Effector memory CD4-positive, alpha-beta T cell (primary cell): ENCODE data around the gene PCNA.
"Not testable (repeated sequence)": the region's sequence is repeated elsewhere in the genome, so short reads cannot be mapped to it uniquely, and the experiment has no call there.

Experiments
- DNase-seq, 3 donors: peaks; one replicate each; pipeline ENCODE4 v3.0.0-alpha.2; 2020
- H3K27ac ChIP-seq: 2 replicates; pipeline ENCODE4 v1.7.0; 2013; ENCODE audit warnings: mild to moderate bottlenecking, low read length, moderate library complexity; ENCODE audit not compliant: insufficient read depth, poor library complexity, severe bottlenecking
- H3K27me3 ChIP-seq: replicated peaks from 2 replicates; pipeline ENCODE4 v1.7.0; 2013; ENCODE audit warnings: mild to moderate bottlenecking, low read length; ENCODE audit not compliant: insufficient read depth, control insufficient read depth, poor library complexity, severe bottlenecking
- H3K36me3 ChIP-seq: 2 replicates; pipeline ENCODE4 v1.7.0; 2013; ENCODE audit warnings: mild to moderate bottlenecking, low read length, moderate library complexity; ENCODE audit not compliant: control insufficient read depth, insufficient read depth
- H3K4me1 ChIP-seq: 2 replicates; pipeline ENCODE4 v1.7.0; 2013; ENCODE audit warnings: low read length, mild to moderate bottlenecking; ENCODE audit not compliant: control insufficient read depth, insufficient read depth, poor library complexity, severe bottlenecking
- H3K4me3 ChIP-seq: 2 replicates; pipeline ENCODE4 v1.7.0; 2013; ENCODE audit warnings: low read length, low read depth, mild to moderate bottlenecking; ENCODE audit not compliant: insufficient read depth, poor library complexity, severe bottlenecking
- H3K9me3 ChIP-seq: 2 replicates; pipeline ENCODE4 v1.7.0; 2013; ENCODE audit warnings: mild to moderate bottlenecking, low read length, moderate library complexity; ENCODE audit not compliant: control insufficient read depth

Gene PCNA

DNA sequence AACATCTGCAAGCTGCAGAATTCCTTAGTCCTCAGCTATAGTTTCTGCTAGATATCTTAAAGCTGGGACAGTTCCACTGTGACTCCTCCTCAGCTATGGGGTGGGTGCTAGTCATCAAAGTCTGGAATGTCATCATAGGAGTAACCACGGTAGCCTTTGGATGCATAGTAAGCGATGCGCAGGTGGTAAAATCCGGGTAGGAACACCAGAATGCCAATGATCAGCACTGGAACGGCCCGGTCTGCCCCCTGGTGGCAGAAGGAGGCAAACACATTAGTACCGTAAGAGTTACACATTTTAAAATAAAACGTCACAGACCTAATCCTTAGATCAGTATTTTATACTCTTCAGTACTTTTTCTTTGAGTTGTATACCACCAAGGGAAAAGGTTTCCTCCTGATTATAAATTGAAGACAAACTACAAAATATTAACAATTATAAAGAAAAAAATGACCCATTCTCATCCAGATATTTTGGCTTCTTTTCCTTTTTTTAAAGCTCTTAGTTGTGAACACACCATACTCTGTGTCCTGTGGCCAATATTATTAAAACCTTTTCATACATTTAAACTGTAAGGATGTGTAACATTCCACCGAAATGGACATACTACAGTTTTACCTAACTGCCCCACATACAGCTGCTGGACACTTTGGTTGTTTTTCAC, 18.9 kb downstream of the PCNA start:
- peak; percentile 49 to 67 (median 53) for DNase-seq
- Histone ChIP-seq H3K4me3 (no peak overlapping the region), H3K27me3 (no peaks in the 10 kb centered on the region), H3K36me3 (peaks cover 34% of the 10 kb centered on the region), H3K27ac (no peak overlapping the region), H3K4me1 (no peaks in the 10 kb centered on the region), H3K9me3 (no peaks in the 10 kb centered on the region)

DNA sequence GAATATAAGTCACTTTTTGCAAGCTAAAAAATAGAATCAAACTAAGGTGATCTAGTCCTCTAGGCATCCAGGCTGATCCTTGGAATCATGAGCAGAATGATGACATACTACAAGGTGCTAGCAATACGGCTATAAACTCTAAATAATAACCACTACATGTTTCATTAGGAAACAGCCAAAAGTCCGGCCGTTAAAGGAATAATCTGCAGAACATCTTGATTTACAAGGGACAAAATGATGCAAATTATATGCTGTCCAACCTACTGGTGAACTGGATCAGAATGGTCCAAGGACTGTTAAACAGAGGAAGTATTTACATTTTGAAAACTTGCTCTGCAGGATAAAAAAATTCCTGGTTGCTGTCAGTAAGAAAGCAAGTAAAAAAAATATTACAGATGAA, 19.8 kb downstream of the PCNA start:
- H3K9me3 ChIP-seq, H3K4me3 ChIP-seq, H3K4me1 ChIP-seq, H3K27me3 ChIP-seq, DNase-seq, H3K27ac ChIP-seq: not testable (repeated sequence)
- H3K36me3 ChIP-seq, result peaks cover 30% of the 10 kb centered on the region

DNA sequence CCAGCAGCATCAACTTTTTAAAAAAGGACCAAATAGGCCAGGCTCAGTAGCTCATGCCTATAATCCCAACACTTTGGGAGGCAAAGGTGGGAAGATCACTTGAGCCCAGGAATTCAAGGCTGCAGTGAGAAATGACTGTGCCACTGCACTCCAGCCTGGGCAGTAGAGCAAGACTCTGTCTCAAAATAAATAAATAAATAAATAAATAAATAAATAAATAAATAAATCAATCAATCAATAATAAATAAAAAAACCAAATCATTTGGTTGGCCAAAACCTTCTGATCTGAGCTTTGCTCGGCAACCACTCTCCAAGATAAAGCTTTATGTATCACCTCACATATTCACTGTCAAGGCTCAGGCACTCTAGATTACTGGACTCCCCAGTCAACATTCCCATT, 20.7 kb downstream of the PCNA start:
- not testable (repeated sequence) for H3K27ac ChIP-seq, H3K27me3 ChIP-seq, H3K4me3 ChIP-seq, H3K9me3 ChIP-seq, DNase-seq, H3K4me1 ChIP-seq
- peaks cover 23% of the 10 kb centered on the region for H3K36me3 ChIP-seq

DNA sequence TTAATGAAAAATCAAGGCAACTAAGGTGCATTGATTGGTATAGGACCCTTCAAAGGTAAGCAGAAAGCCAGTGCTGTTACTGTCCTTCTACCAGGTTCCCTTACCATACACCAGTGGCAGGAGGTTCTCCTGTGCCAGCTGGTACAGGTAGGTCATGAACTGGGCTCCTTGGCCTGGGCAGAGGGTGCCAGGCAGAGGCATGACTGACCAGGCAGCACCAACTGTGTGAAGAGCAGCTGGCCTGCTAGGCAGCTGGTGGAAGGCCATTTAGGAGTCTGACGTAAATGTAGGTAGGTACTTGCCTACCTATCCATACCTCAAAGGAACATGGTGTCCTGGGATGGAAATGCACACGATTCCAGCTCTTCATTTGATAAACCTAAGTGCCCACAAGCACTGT, 23.3 kb downstream of the PCNA start:
- H3K27me3 ChIP-seq, result no peaks in the 10 kb centered on the region
- H3K4me3 ChIP-seq, result no peak overlapping the region
- H3K9me3 ChIP-seq, result no peaks in the 10 kb centered on the region
- H3K4me1 ChIP-seq, result no peaks in the 10 kb centered on the region
- no peak for DNase-seq
- H3K27ac ChIP-seq, result no peak overlapping the region
- peaks cover 16% of the 10 kb centered on the region for H3K36me3 ChIP-seq

DNA sequence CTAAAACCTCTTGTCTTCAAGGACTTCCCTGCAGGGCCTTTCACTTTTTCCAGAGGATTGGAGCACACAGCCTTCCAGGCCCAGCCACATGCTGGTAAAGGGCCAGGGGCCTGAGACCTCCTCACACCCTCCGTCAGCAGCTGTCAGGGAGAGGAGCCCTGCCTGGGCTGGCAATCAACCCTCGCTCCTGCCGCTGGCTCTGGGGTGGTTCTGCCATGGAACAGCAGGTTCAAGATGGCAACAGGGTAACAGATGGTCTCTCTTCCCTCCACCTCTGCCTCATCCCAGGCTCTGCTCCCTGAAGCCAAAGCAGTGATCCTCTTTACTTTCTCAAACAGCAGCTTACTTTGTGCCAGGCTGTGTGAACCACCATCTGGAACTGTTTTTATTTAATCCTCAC, 23.8 kb downstream of the PCNA start:
- H3K4me3 ChIP-seq, result no peak overlapping the region
- H3K4me1 ChIP-seq, result no peaks in the 10 kb centered on the region
- peaks cover 13% of the 10 kb centered on the region for H3K36me3 ChIP-seq
- H3K9me3 ChIP-seq, result no peaks in the 10 kb centered on the region
- H3K27me3 ChIP-seq, result no peaks in the 10 kb centered on the region
- DNase-seq, result no peak
- no peak overlapping the region for H3K27ac ChIP-seq

DNA sequence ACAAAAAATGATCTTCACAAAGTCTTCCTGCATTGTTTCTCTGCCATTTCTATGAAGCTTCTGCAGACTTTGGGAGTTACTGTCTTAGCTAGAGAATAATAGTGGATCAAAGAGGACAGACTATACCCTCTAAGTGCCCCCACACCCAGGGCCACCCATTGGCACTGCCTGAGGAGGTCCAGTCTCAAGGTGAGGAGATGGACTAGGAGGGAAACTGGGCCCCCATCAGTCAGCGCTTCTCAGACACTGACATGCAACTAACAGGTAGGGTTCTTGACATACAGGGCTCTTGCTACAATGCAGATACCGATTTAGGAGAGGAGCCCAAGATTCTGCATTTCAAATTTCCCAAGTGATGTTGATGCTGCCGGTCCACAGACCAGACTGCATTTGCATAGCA, 24.3 kb downstream of the PCNA start:
- no peak overlapping the region for H3K27ac ChIP-seq
- no peaks in the 10 kb centered on the region for H3K4me1 ChIP-seq
- H3K36me3 ChIP-seq, result peaks cover 13% of the 10 kb centered on the region
- no peaks in the 10 kb centered on the region for H3K9me3 ChIP-seq
- H3K4me3 ChIP-seq, result no peak overlapping the region
- DNase-seq, result no peak
- H3K27me3 ChIP-seq, result no peaks in the 10 kb centered on the region

DNA sequence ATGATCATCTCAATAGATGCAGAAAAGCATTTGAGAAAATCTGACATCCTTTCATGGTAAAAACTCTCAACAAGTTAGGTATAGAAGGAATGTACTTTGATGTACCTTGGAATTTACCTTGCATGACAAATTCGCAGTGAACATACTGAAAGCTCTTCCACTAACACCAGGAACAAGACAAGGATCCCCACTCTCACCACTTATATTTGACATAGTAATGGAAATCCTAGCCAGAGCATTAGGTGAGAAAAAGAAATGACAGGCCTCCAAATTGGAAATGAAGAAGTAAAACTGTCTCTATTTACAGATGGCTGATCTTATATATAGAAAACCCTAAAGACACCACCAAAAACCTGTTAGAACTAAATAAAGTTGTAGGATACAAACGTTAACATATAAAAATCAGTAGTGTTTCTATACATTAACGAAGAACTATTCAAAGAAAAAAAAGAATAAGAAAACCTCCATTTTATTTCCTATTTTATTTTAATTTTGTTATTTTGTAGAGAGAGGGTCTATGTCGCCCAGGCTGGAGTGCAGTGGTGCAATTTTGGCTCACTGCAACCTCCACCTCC, 26.9 kb downstream of the PCNA start:
- Histone ChIP-seq H3K4me1 (peaks cover 6% of the 10 kb centered on the region), H3K27me3 (no peaks in the 10 kb centered on the region), H3K27ac (no peak overlapping the region), H3K4me3 (no peak overlapping the region), H3K9me3 (no peaks in the 10 kb centered on the region), H3K36me3 (peaks cover 3% of the 10 kb centered on the region)
- no peak for DNase-seq

DNA sequence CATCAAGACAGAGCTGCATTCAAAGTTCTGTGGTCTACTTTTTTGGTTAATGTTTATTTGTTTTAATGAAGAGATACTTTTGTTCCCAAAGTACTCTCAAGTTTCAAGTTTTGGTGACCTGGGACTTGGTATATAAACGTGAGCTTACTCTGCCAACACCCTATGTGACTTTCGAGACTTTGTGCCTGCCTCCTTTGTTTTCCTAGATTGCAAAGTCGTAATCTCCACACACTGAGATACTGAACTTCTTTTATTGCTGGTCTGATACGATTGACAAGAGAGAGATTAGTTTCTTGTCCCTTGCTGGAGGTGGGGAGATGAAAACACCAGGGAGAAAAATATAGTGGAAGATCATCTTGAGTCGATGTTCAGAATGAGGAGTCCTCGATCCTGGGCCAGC, 27.9 kb downstream of the PCNA start:
- Histone ChIP-seq H3K27me3 (no peaks in the 10 kb centered on the region), H3K27ac (no peak overlapping the region), H3K9me3 (no peaks in the 10 kb centered on the region), H3K4me1 (peaks cover 6% of the 10 kb centered on the region), H3K36me3 (peaks cover 3% of the 10 kb centered on the region), H3K4me3 (no peak overlapping the region)
- no peak for DNase-seq

DNA sequence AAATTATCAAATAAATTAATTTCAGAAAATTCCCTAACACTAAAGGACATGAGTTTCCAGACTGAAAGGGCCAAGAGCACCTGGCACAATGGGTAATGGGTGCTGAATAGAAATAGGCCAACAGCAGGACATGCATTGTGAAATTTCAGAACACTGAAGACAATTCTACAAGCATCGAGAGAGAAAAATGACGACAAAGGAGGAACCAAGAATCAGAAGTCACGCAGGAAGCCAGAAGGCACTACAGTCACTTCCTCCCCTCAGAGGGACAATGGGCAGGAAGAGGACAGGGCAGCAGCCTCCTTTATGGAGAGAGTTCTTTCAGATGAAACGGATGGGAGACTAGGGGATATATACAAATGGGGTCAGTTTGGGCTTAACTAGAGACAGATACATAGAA, 29.6 kb downstream of the PCNA start:
- Histone ChIP-seq H3K27ac (no peak overlapping the region), H3K9me3 (no peaks in the 10 kb centered on the region), H3K4me3 (no peak overlapping the region), H3K4me1 (peaks cover 6% of the 10 kb centered on the region), H3K27me3 (no peaks in the 10 kb centered on the region), H3K36me3 (no peaks in the 10 kb centered on the region)
- DNase-seq, result no peak

DNA sequence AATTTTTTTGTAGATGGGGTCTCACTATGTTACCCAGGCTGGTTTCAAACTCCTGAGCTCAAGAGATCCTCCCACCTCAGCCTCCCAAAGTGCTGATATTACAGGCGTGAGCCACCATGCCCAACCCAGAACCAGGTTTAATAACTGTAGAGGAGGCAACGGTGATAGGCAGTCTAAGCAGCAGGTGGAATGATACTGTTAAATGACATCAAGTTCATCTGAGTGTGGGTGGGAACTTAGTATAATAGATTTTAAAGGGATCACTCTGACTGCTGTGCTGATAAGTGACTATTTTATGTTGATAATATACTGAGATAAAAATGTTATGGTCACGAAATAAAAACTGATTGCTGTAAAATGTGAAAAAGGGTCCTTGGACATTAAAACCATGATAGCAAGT, 31.1 kb downstream of the PCNA start:
- H3K27me3 ChIP-seq, result no peaks in the 10 kb centered on the region
- H3K36me3 ChIP-seq, result no peaks in the 10 kb centered on the region
- DNase-seq, result no peak
- no peak overlapping the region for H3K27ac ChIP-seq
- H3K4me3 ChIP-seq, result no peak overlapping the region
- no peaks in the 10 kb centered on the region for H3K9me3 ChIP-seq
- peaks cover 6% of the 10 kb centered on the region for H3K4me1 ChIP-seq
